Endodermal cell (in vitro differentiated cells): ENCODE measurements around the gene SCARB2. TPM values are rescaled to one million over a fixed set of nuclear protein-coding genes. Genes with fewer than 3 reads are reported as not detected.

Experiments
- DNase-seq: peaks from one replicate; pipeline ENCODE4 v3.0.0-alpha.2; 2017
- H3K27ac ChIP-seq: 2 replicates; pipeline ENCODE4 v1.5.1; 2013; ENCODE audit warnings: mild to moderate bottlenecking, low read depth, low read length, moderate library complexity
- H3K27me3 ChIP-seq: 2 replicates; pipeline ENCODE4 v1.6.1; 2013; ENCODE audit warnings: mild to moderate bottlenecking, low read length, moderate library complexity; ENCODE audit not compliant: insufficient read depth, control insufficient read depth, poor library complexity, severe bottlenecking
- H3K36me3 ChIP-seq: 2 replicates; pipeline ENCODE4 v1.7.0; 2013; ENCODE audit warnings: mild to moderate bottlenecking, low read length, moderate library complexity; ENCODE audit not compliant: control insufficient read depth, insufficient read depth
- H3K4me1 ChIP-seq: one replicate; pipeline ENCODE4 v1.7.0; 2013; ENCODE audit warnings: low read length; ENCODE audit not compliant: control insufficient read depth, insufficient read depth
- H3K4me3 ChIP-seq: 2 replicates; pipeline ENCODE4 v1.5.1; 2013; ENCODE audit warnings: mild to moderate bottlenecking, low read length, moderate library complexity
- H3K9ac ChIP-seq: 2 replicates; pipeline ENCODE4 v1.6.1; 2013; ENCODE audit warnings: mild to moderate bottlenecking, low read length, moderate library complexity; ENCODE audit not compliant: poor library complexity, severe bottlenecking; ENCODE audit errors: extremely low read depth
- H3K9me3 ChIP-seq: 2 replicates; pipeline ENCODE4 v1.6.1; 2013; ENCODE audit warnings: mild to moderate bottlenecking, low read length, moderate library complexity; ENCODE audit not compliant: control insufficient read depth
- H3K27ac Mint-ChIP-seq: 2 replicates; pipeline ENCODE4 v1.8.0; 2020; ENCODE audit warnings: mixed read lengths
- H3K27me3 Mint-ChIP-seq: 2 replicates; pipeline ENCODE4 v1.8.0; 2021; ENCODE audit warnings: mild to moderate bottlenecking, mixed read lengths; ENCODE audit not compliant: insufficient read depth
- H3K36me3 Mint-ChIP-seq: 2 replicates; pipeline ENCODE4 v1.8.0; 2020; ENCODE audit warnings: low read depth, mixed read lengths
- H3K4me1 Mint-ChIP-seq: 2 replicates; pipeline ENCODE4 v1.8.0; 2020; ENCODE audit warnings: mixed read lengths
- H3K4me3 Mint-ChIP-seq: 2 replicates; pipeline ENCODE4 v1.8.0; 2020; ENCODE audit warnings: mild to moderate bottlenecking, moderate library complexity, mixed read lengths
- H3K9me3 Mint-ChIP-seq: 2 replicates; pipeline ENCODE4 v1.8.0; 2020; ENCODE audit warnings: mild to moderate bottlenecking, mixed read lengths
- CTCF ChIP-seq: fragments of 200-600 bp; sonication (generic); conservative IDR thresholded peaks from 2 replicates; pipeline ENCODE4 v1.5.0; 2021; ENCODE audit warnings: antibody characterized with exemption, mild to moderate bottlenecking
- WGBS, 2 experiments: methylation state at CpG; one replicate each; pipeline versions ENCODE4 v1.1.5 to v1.1.7; 2013; ENCODE audit warnings: missing lambda C conversion rate in 2 of 2, mixed read lengths in 1 of 2; ENCODE audit not compliant: insufficient coverage in 1 of 2, insufficient read length in 1 of 2; 5-methylcytosine and 5-hydroxymethylcytosine counted together
- total RNA-seq, 2 donors: library from RNA; stranded (reverse); fragmentation: NEBNext Ultra II Directional in 1 of 2; extraction: Animal tissue kit (Norgen Biotek cat#: 25700) in 1 of 2; gene quantifications; 2 replicates in 1 of 2; 3 replicates in 1 of 2; pipeline ENCODE4 v1.2.1, GENCODE V29; 2021

The SCARB2 gene
- total RNA-seq, 2 donors from 2014 or later = 45.8 to 78.5 TPM

- H3K4me1 ChIP-seq = no peaks in the 10 kb centered on the region
- peaks cover 19% of the 10 kb centered on the region for H3K9me3 ChIP-seq
- H3K27ac ChIP-seq = no peak overlapping the region
- peaks cover 50% of the 10 kb centered on the region for H3K36me3 Mint-ChIP-seq
- H3K4me3 Mint-ChIP-seq = no peak overlapping the region
- DNase-seq = no peak
- peaks cover 7% of the 10 kb centered on the region for H3K4me1 Mint-ChIP-seq
- TF ChIP-seq CTCF = no peak
- H3K9me3 Mint-ChIP-seq = peaks cover 23% of the 10 kb centered on the region
- H3K27me3 Mint-ChIP-seq = no peaks in the 10 kb centered on the region
- peaks cover 30% of the 10 kb centered on the region for H3K36me3 ChIP-seq
- H3K27me3 ChIP-seq = no peaks in the 10 kb centered on the region
- no peak overlapping the region for H3K9ac ChIP-seq
- no peak overlapping the region for H3K27ac Mint-ChIP-seq
- H3K4me3 ChIP-seq = no peak overlapping the region
- 73 to 90% methylated on average over 2 to 3 of the region's 3 CpGs for WGBS, 2 experiments
These were observed 25.1 kb downstream of the SCARB2 start for GRCh38 chr4:76188557-76188956.

DNA sequence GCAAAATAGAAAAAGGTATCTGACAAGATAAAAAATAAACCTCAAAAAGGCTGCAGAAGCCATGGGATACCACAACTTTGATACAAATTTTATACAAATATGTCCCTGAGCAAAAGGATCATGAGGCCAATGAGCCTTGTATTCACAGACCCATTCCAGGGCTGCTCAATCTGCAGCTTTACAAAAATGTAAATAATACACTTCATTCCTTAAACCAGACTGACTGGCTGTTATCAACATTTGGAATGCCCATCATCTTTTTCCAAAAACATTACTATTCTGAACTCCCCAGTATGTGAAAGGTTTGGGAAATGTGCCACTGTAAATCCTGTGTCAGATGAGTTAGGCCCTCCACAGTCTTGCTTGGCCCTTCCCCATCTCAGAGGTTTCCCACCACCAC is 25.5 kb downstream of the SCARB2 start:
- H3K27ac Mint-ChIP-seq = no peak overlapping the region
- no peaks in the 10 kb centered on the region for H3K27me3 Mint-ChIP-seq
- H3K27ac ChIP-seq = no peak overlapping the region
- no peak overlapping the region for H3K4me3 ChIP-seq
- H3K4me3 Mint-ChIP-seq = no peak overlapping the region
- peaks cover 29% of the 10 kb centered on the region for H3K36me3 ChIP-seq
- peaks cover 46% of the 10 kb centered on the region for H3K36me3 Mint-ChIP-seq
- H3K9me3 Mint-ChIP-seq = peaks cover 18% of the 10 kb centered on the region
- TF ChIP-seq CTCF = no peak
- H3K27me3 ChIP-seq = no peaks in the 10 kb centered on the region
- peaks cover 7% of the 10 kb centered on the region for H3K4me1 Mint-ChIP-seq
- no peaks in the 10 kb centered on the region for H3K4me1 ChIP-seq
- no peak overlapping the region for H3K9ac ChIP-seq
- DNase-seq = no peak
- H3K9me3 ChIP-seq = peaks cover 15% of the 10 kb centered on the region

GRCh38 chr4:76187152-76187551 is 26.5 kb downstream of the SCARB2 start:
- 89 to 94% methylated on average over 1 to 2 of the region's 3 CpGs for WGBS, 2 experiments
- H3K27me3 Mint-ChIP-seq = no peaks in the 10 kb centered on the region
- DNase-seq = no peak
- Histone ChIP-seq H3K9me3 (peaks cover 5% of the 10 kb centered on the region), H3K4me1 (no peaks in the 10 kb centered on the region), H3K9ac (no peak overlapping the region), H3K36me3 (peaks cover 19% of the 10 kb centered on the region), H3K27ac (no peak overlapping the region), H3K4me3 (no peak overlapping the region), H3K27me3 (no peaks in the 10 kb centered on the region)
- no peak overlapping the region for H3K4me3 Mint-ChIP-seq
- peaks cover 7% of the 10 kb centered on the region for H3K4me1 Mint-ChIP-seq
- no peak for TF ChIP-seq CTCF
- H3K36me3 Mint-ChIP-seq = peaks cover 36% of the 10 kb centered on the region
- H3K9me3 Mint-ChIP-seq = peaks cover 8% of the 10 kb centered on the region
- no peak overlapping the region for H3K27ac Mint-ChIP-seq
